Measurements from ENCODE around the gene B3GNT3. TPM values are rescaled to one million over a fixed set of nuclear protein-coding genes. Genes with fewer than 3 reads are reported as not detected.
"Not testable (repeated sequence)": the region's sequence is repeated elsewhere in the genome, so short reads cannot be mapped to it uniquely, and the experiment has no call there.

B3GNT3 gene
- total RNA-seq, 1 experiment from 2014 or later = 1.9 TPM

- TF ChIP-seq RELA (CRISPR knock-in tag; IDR thresholded peaks at IDR 0.05; ENCODE audit: borderline replicate concordance) (no peak), ETV6 (CRISPR knock-in tag; IDR thresholded peaks at IDR 0.05) (no peak), TEAD1 (CRISPR knock-in tag; IDR thresholded peaks at IDR 0.05) (no peak), ERG (CRISPR knock-in tag; IDR thresholded peaks at IDR 0.05) (no peak)
Measured at GRCh38 chr19:17778968-17779929, 15.7 kb upstream of the B3GNT3 start (continued).

GRCh38 chr19:17780781-17781180 lies 14.2 kb upstream of the B3GNT3 start:
- TF ChIP-seq GTF2I (CRISPR knock-in tag; conservative IDR thresholded peaks at IDR 0.05) (0 out of 2 replicates have a peak, but pooled peaks have one; percentile 45), ZNF512 (CRISPR knock-in tag; IDR thresholded peaks at IDR 0.05; ENCODE audit: borderline replicate concordance) (no peak)
- ChIA-PET CTCF (interaction anchor here (0.5 to 0.8 kb wide), 2 partner anchors 17 to 151 kb away, joined by 3 read pairs; no protein-coding TSS in a partner anchor), POLR2A (no interaction called here)
- Mint-ChIP-seq H3K4me1 (peaks cover 14% of the 10 kb centered on the region), H3K4me3 (no peak overlapping the region), H3K27me3 (ENCODE audit: low read depth) (no peaks in the 10 kb centered on the region), H3K9me3 (no peaks in the 10 kb centered on the region), H3K27ac (no peak overlapping the region), H3K36me3 (peaks cover 10% of the 10 kb centered on the region)
- no peak for ATAC-seq
- no peak for DNase-seq (ENCODE audit: low spot score)

- H3K36me3 Mint-ChIP-seq = peaks cover 14% of the 10 kb centered on the region
- DNase-seq (ENCODE audit: low spot score); H3K4me3 Mint-ChIP-seq; H3K9me3 Mint-ChIP-seq; ATAC-seq; POLR2A ChIA-PET; H3K27me3 Mint-ChIP-seq (ENCODE audit: low read depth); H3K27ac Mint-ChIP-seq: not testable (repeated sequence)
- CTCF ChIA-PET = interaction anchor here (0.7 to 1.9 kb wide), 6 partner anchors 9 to 422 kb away, joined by 3 to 6 read pairs (median 4); no protein-coding TSS in a partner anchor
- H3K4me1 Mint-ChIP-seq = peaks cover 14% of the 10 kb centered on the region
Measured at GRCh38 chr19:17783721-17784120, 11.2 kb upstream of the B3GNT3 start.

- ATAC-seq (peak; percentile 49), DNase-seq (ENCODE audit: low spot score) (peak; percentile 89)
- ChIA-PET CTCF (interaction anchor here (0.7 to 1.9 kb wide), 6 partner anchors 10 to 296 kb away, joined by 3 to 6 read pairs (median 4); partner anchors contain the start of gene B3GNT3), POLR2A (no interaction called here)
- peaks cover 14% of the 10 kb centered on the region for H3K36me3 Mint-ChIP-seq
- no peak overlapping the region for H3K4me3 Mint-ChIP-seq
- H3K9me3 Mint-ChIP-seq = no peaks in the 10 kb centered on the region
- H3K27me3 Mint-ChIP-seq (ENCODE audit: low read depth) = no peaks in the 10 kb centered on the region
- 0 out of 2 replicates have a peak, but pooled peaks have one; percentile 20 for TF ChIP-seq MAX (CRISPR knock-in tag; IDR thresholded peaks at IDR 0.05)
- TF ChIP-seq CTCF (IDR thresholded peaks at IDR 0.05) = peak; percentile 97
- TF ChIP-seq ZNF138 (CRISPR knock-in tag; conservative IDR thresholded peaks at IDR 0.05) = no peak
- peak; percentile 50; the same call in 1 of the 2 replicates for TF ChIP-seq JUN (CRISPR knock-in tag; IDR thresholded peaks at IDR 0.05)
- peak overlapping the region; percentile 54 for H3K27ac Mint-ChIP-seq
- H3K4me1 Mint-ChIP-seq = peaks cover 9% of the 10 kb centered on the region
Measured at GRCh38 chr19:17784201-17785008, 10.5 kb upstream of the B3GNT3 start.

Data from WTC11 (cell line).